ENCODE data around the gene MYF5. TPM values are rescaled to one million over a fixed set of nuclear protein-coding genes. Genes with fewer than 3 reads are reported as not detected.

Gene MYF5
- total and polyA plus RNA-seq, 4 donors: not detected

- WGBS (ENCODE audit: insufficient coverage): 56% methylated on average over 3 of the region's 4 CpGs
These were observed 3.3 kb upstream of the MYF5 start for GRCh38 chr12:80713419-80713818.

GRCh38 chr12:80714055-80714454, 2.7 kb upstream of the MYF5 start:
- H3K27ac ChIP-seq (ENCODE audit: low read depth, low read length): no peak overlapping the region
- H3K9me3 ChIP-seq (ENCODE audit: control insufficient read depth, insufficient read depth, low read length): peaks cover 2% of the 10 kb centered on the region
- WGBS (ENCODE audit: insufficient coverage): 11% methylated on average over 9 of the region's 16 CpGs

More at GRCh38 chr12:80713419-80713818, 3.3 kb upstream of the MYF5 start:
- Histone ChIP-seq H3K27ac (ENCODE audit: low read depth, low read length) (no peak overlapping the region), H3K4me1 (ENCODE audit: control insufficient read depth, insufficient read depth, low read length) (peaks cover 13% of the 10 kb centered on the region), H3K27me3 (ENCODE audit: control insufficient read depth, insufficient read depth, low read length) (peaks cover 79% of the 10 kb centered on the region), H3K36me3 (ENCODE audit: control insufficient read depth, insufficient read depth, low read length) (no peaks in the 10 kb centered on the region), H3K9me3 (ENCODE audit: control insufficient read depth, insufficient read depth, low read length) (peaks cover 2% of the 10 kb centered on the region), H3K4me3 (ENCODE audit: low read depth, low read length) (no peak overlapping the region)
- DNase-seq (ENCODE audit: low read depth in 4 of 6, low spot score in 6 of 6): no peak

GRCh38 chr12:80714846-80715245, 1.9 kb upstream of the MYF5 start:
- H3K27ac ChIP-seq (ENCODE audit: low read depth, low read length): no peak overlapping the region
- peaks cover 69% of the 10 kb centered on the region for H3K27me3 ChIP-seq (ENCODE audit: control insufficient read depth, insufficient read depth, low read length)
- DNase-seq (ENCODE audit: low read depth in 4 of 6, low spot score in 6 of 6): no peak
- no peaks in the 10 kb centered on the region for H3K36me3 ChIP-seq (ENCODE audit: control insufficient read depth, insufficient read depth, low read length)
- WGBS (ENCODE audit: insufficient coverage): 48% methylated on average over 3 of the region's 3 CpGs
- H3K4me3 ChIP-seq (ENCODE audit: low read depth, low read length): no peak overlapping the region
- peaks cover 2% of the 10 kb centered on the region for H3K9me3 ChIP-seq (ENCODE audit: control insufficient read depth, insufficient read depth, low read length)
- H3K4me1 ChIP-seq (ENCODE audit: control insufficient read depth, insufficient read depth, low read length): peaks cover 8% of the 10 kb centered on the region

More at GRCh38 chr12:80714055-80714454, 2.7 kb upstream of the MYF5 start:
- Histone ChIP-seq H3K4me1 (ENCODE audit: control insufficient read depth, insufficient read depth, low read length) (peaks cover 8% of the 10 kb centered on the region), H3K36me3 (ENCODE audit: control insufficient read depth, insufficient read depth, low read length) (no peaks in the 10 kb centered on the region), H3K27me3 (ENCODE audit: control insufficient read depth, insufficient read depth, low read length) (peaks cover 72% of the 10 kb centered on the region), H3K4me3 (ENCODE audit: low read depth, low read length) (no peak overlapping the region)
- DNase-seq (ENCODE audit: low read depth in 4 of 6, low spot score in 6 of 6): peak in 2 of 6 donors; percentile 28 to 38

DNA sequence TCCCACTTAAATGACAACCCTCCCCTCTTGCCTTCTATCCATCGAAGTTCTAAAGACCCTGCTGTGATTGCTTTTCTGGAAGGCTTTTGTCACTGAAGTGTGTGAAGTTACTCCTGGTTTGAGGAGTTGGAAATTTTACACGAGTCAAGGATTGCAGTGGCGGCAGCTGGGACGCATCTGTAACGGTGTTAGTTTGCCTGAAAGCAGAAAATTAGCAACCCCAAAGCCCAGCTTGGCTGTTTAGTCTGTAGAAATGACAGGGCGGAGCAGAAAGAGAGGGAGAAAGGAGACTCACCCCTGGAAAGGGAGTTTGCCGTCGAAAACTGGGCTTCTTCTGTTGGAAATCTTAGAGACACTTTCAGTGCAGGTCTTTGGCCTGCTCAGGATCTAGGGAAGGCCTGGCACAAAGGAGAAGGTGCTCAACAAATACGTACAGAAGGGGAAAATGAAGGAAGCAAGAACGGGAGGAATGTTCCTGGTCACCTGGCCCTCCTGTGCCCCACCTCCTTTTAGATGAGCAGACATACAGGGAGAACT, 931 bp upstream of the MYF5 start:
- peaks cover 60% of the 10 kb centered on the region for H3K27me3 ChIP-seq (ENCODE audit: control insufficient read depth, insufficient read depth, low read length)
- peaks cover 8% of the 10 kb centered on the region for H3K4me1 ChIP-seq (ENCODE audit: control insufficient read depth, insufficient read depth, low read length)
- no peak overlapping the region for H3K27ac ChIP-seq (ENCODE audit: low read depth, low read length)
- no peak for DNase-seq (ENCODE audit: low read depth in 4 of 6, low spot score in 6 of 6)
- H3K9me3 ChIP-seq (ENCODE audit: control insufficient read depth, insufficient read depth, low read length): peaks cover 2% of the 10 kb centered on the region
- WGBS (ENCODE audit: insufficient coverage): 52% methylated on average over 9 of the region's 10 CpGs
- H3K4me3 ChIP-seq (ENCODE audit: low read depth, low read length): no peak overlapping the region
- H3K36me3 ChIP-seq (ENCODE audit: control insufficient read depth, insufficient read depth, low read length): no peaks in the 10 kb centered on the region

DNA sequence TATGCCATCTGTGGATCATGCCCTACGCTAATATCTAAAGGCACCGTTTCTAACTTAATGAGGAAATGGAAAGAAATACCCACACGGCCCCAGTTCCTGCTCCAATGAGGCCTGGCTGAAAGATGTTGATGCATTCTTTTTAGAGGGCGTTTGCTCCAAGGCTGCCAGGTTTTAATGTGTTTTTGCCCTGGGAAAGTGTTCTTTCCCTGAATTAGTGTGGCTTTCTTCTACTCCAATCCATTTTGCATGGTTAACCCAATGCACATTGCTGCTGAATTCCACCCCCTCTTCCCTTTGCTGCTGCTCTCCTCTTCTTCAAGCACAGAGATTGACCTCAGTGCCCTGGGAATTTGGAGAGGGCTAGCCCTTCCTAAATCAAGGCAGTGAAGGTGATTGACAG, 1.1 kb downstream of the MYF5 start:
- 85% methylated on average over 3 of the region's 4 CpGs for WGBS (ENCODE audit: insufficient coverage)

DNA sequence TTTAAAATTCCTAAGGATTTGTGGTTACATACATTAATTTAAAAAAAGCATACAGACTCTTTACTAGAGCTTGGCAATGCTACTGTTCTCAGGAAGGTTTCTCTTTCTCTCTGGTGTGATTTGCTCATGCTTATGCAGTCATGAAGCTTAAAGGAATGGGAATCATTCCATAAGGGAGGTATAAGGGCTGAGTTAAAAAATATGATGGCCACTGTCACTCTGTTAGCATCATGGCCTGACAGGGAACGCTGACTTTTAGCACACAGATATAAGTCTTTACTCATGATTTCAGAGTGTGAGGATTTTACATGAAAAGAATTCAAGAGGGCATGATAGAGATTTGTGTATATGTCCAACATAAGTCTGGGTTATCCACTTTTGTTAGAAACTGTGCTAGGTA, 3.8 kb downstream of the MYF5 start:
- H3K27ac ChIP-seq (ENCODE audit: low read depth, low read length): no peak overlapping the region
- no peaks in the 10 kb centered on the region for H3K36me3 ChIP-seq (ENCODE audit: control insufficient read depth, insufficient read depth, low read length)
- 80% methylated on average over 1 of the region's 1 CpG for WGBS (ENCODE audit: insufficient coverage)
- DNase-seq (ENCODE audit: low read depth in 4 of 6, low spot score in 6 of 6): no peak
- peaks cover 26% of the 10 kb centered on the region for H3K27me3 ChIP-seq (ENCODE audit: control insufficient read depth, insufficient read depth, low read length)
- peaks cover 8% of the 10 kb centered on the region for H3K4me1 ChIP-seq (ENCODE audit: control insufficient read depth, insufficient read depth, low read length)
- no peak overlapping the region for H3K4me3 ChIP-seq (ENCODE audit: low read depth, low read length)
- H3K9me3 ChIP-seq (ENCODE audit: control insufficient read depth, insufficient read depth, low read length): peaks cover 2% of the 10 kb centered on the region

More for the DNA sequence above, 1.1 kb downstream of the MYF5 start:
- Histone ChIP-seq H3K27me3 (ENCODE audit: control insufficient read depth, insufficient read depth, low read length) (peaks cover 50% of the 10 kb centered on the region), H3K4me1 (ENCODE audit: control insufficient read depth, insufficient read depth, low read length) (peaks cover 8% of the 10 kb centered on the region), H3K9me3 (ENCODE audit: control insufficient read depth, insufficient read depth, low read length) (peaks cover 2% of the 10 kb centered on the region), H3K27ac (ENCODE audit: low read depth, low read length) (no peak overlapping the region), H3K4me3 (ENCODE audit: low read depth, low read length) (no peak overlapping the region), H3K36me3 (ENCODE audit: control insufficient read depth, insufficient read depth, low read length) (no peaks in the 10 kb centered on the region)
- DNase-seq (ENCODE audit: low read depth in 4 of 6, low spot score in 6 of 6): no peak

GRCh38 chr12:80721326-80721725, 4.6 kb downstream of the MYF5 start:
- peaks cover 18% of the 10 kb centered on the region for H3K27me3 ChIP-seq (ENCODE audit: control insufficient read depth, insufficient read depth, low read length)
- no peak overlapping the region for H3K4me3 ChIP-seq (ENCODE audit: low read depth, low read length)
- H3K9me3 ChIP-seq (ENCODE audit: control insufficient read depth, insufficient read depth, low read length): peaks cover 2% of the 10 kb centered on the region
- peaks cover 8% of the 10 kb centered on the region for H3K4me1 ChIP-seq (ENCODE audit: control insufficient read depth, insufficient read depth, low read length)
- H3K27ac ChIP-seq (ENCODE audit: low read depth, low read length): no peak overlapping the region
- H3K36me3 ChIP-seq (ENCODE audit: control insufficient read depth, insufficient read depth, low read length): no peaks in the 10 kb centered on the region
- DNase-seq (ENCODE audit: low read depth in 4 of 6, low spot score in 6 of 6): no peak
- no CpG with 5 or more reads among the region's 3 CpGs for WGBS (ENCODE audit: insufficient coverage)

GRCh38 chr12:80745851-80746505, 29.3 kb downstream of the MYF5 start:
- 68% methylated on average over 3 of the region's 6 CpGs for WGBS (ENCODE audit: insufficient coverage)
- H3K4me1 ChIP-seq (ENCODE audit: control insufficient read depth, insufficient read depth, low read length): no peaks in the 10 kb centered on the region

GRCh38 chr12:80747800-80748199, 31.1 kb downstream of the MYF5 start:
- H3K27ac ChIP-seq (ENCODE audit: low read depth, low read length): no peak overlapping the region
- H3K9me3 ChIP-seq (ENCODE audit: control insufficient read depth, insufficient read depth, low read length): no peaks in the 10 kb centered on the region
- WGBS (ENCODE audit: insufficient coverage): no CpG with 5 or more reads among the region's 2 CpGs
- peak in 1 of 6 donors; percentile 5 for DNase-seq (ENCODE audit: low read depth in 4 of 6, low spot score in 6 of 6)
- no peaks in the 10 kb centered on the region for H3K4me1 ChIP-seq (ENCODE audit: control insufficient read depth, insufficient read depth, low read length)
- no peaks in the 10 kb centered on the region for H3K27me3 ChIP-seq (ENCODE audit: control insufficient read depth, insufficient read depth, low read length)
- H3K36me3 ChIP-seq (ENCODE audit: control insufficient read depth, insufficient read depth, low read length): no peaks in the 10 kb centered on the region
- H3K4me3 ChIP-seq (ENCODE audit: low read depth, low read length): no peak overlapping the region

More at GRCh38 chr12:80745851-80746505, 29.3 kb downstream of the MYF5 start:
- DNase-seq (ENCODE audit: low read depth in 4 of 6, low spot score in 6 of 6): peak in 2 of 6 donors; percentile 39 to 59
- no peak overlapping the region for H3K4me3 ChIP-seq (ENCODE audit: low read depth, low read length)
- H3K27me3 ChIP-seq (ENCODE audit: control insufficient read depth, insufficient read depth, low read length): no peaks in the 10 kb centered on the region
- no peak overlapping the region for H3K27ac ChIP-seq (ENCODE audit: low read depth, low read length)
- no peaks in the 10 kb centered on the region for H3K9me3 ChIP-seq (ENCODE audit: control insufficient read depth, insufficient read depth, low read length)
- no peaks in the 10 kb centered on the region for H3K36me3 ChIP-seq (ENCODE audit: control insufficient read depth, insufficient read depth, low read length)

DNA sequence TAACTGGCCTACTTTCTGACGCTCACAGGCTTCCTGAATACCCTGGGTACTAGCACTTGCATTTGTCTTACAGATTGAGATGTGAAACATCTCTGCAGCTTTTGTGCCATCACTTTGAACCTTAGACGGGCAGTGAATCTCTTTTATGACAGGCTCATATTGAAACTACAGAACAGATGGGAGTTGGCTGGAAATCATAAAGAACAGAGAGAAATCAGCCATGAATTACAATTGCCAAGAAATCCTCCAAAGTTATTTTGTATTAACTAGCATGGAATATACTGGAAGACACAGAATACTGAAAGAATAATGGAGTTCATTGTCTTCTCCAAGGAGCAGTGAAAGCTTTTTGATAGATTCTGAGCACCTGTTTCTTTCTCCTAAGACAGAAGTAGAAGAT, 32.7 kb downstream of the MYF5 start:
- Histone ChIP-seq H3K27me3 (ENCODE audit: control insufficient read depth, insufficient read depth, low read length) (no peaks in the 10 kb centered on the region), H3K36me3 (ENCODE audit: control insufficient read depth, insufficient read depth, low read length) (no peaks in the 10 kb centered on the region), H3K27ac (ENCODE audit: low read depth, low read length) (no peak overlapping the region), H3K4me1 (ENCODE audit: control insufficient read depth, insufficient read depth, low read length) (no peaks in the 10 kb centered on the region), H3K4me3 (ENCODE audit: low read depth, low read length) (no peak overlapping the region), H3K9me3 (ENCODE audit: control insufficient read depth, insufficient read depth, low read length) (no peaks in the 10 kb centered on the region)
- 57% methylated on average over 1 of the region's 2 CpGs for WGBS (ENCODE audit: insufficient coverage)
- DNase-seq (ENCODE audit: low read depth in 4 of 6, low spot score in 6 of 6): peak in 1 of 6 donors; percentile 9

Measured in spinal cord (tissue), 10 donors.